ENCODE data around the gene TANC2.

TANC2 gene

GRCh38 chr17:62950067-62950466 lies 16.0 kb upstream of the TANC2 start (continued):
- TF ChIP-seq ZNF239 (tag by site-specific recombination; IDR thresholded peaks at IDR 0.05) (no peak), ZNF398 (tag by site-specific recombination; IDR thresholded peaks at IDR 0.05) (no peak), ZNF140 (tag by site-specific recombination; IDR thresholded peaks at IDR 0.05) (no peak), ZSCAN4 (tag by site-specific recombination; IDR thresholded peaks at IDR 0.05) (no peak), ZSCAN30 (tag by site-specific recombination; IDR thresholded peaks at IDR 0.05) (0 out of 2 replicates have a peak, but pooled peaks have one; percentile 18), KLF9 (tag by site-specific recombination; IDR thresholded peaks at IDR 0.05; ENCODE audit: low read depth) (no peak), ZNF707 (tag by site-specific recombination; IDR thresholded peaks at IDR 0.05) (no peak), ZNF449 (tag by site-specific recombination; IDR thresholded peaks at IDR 0.05) (no peak), ZNF626 (tag by site-specific recombination; IDR thresholded peaks at IDR 0.05) (no peak), ZNF274 (IDR thresholded peaks at IDR 0.05; ENCODE audit: low read length) (no peak), ZNF274 (tag by site-specific recombination; IDR thresholded peaks at IDR 0.05; ENCODE audit: borderline replicate concordance) (no peak), OSR2 (tag by site-specific recombination; IDR thresholded peaks at IDR 0.05) (peak; percentile 81), ZNF112 (tag by site-specific recombination; IDR thresholded peaks at IDR 0.05) (no peak), ZNF155 (tag by site-specific recombination; IDR thresholded peaks at IDR 0.05) (no peak), ZNF585B (tag by site-specific recombination; IDR thresholded peaks at IDR 0.05) (no peak), GLI2 (tag by site-specific recombination; IDR thresholded peaks at IDR 0.05; ENCODE audit: borderline replicate concordance, low read depth) (no peak), ZNF621 (tag by site-specific recombination; IDR thresholded peaks at IDR 0.05) (no peak), KLF17 (tag by site-specific recombination; IDR thresholded peaks at IDR 0.05) (no peak), PRDM2 (tag by site-specific recombination; IDR thresholded peaks at IDR 0.05; ENCODE audit: borderline replicate concordance) (no peak), BCL6B (tag by site-specific recombination; IDR thresholded peaks at IDR 0.05) (no peak), ZNF514 (tag by site-specific recombination; IDR thresholded peaks at IDR 0.05) (no peak), ZBTB48 (tag by site-specific recombination; IDR thresholded peaks at IDR 0.05) (peak; percentile 40; the same call in 1 of the 2 replicates), ZNF639 (tag by site-specific recombination; IDR thresholded peaks at IDR 0.05) (no peak), ZNF660 (tag by site-specific recombination; IDR thresholded peaks at IDR 0.05) (no peak), ZNF350 (tag by site-specific recombination; IDR thresholded peaks at IDR 0.05) (no peak), YY2 (tag by site-specific recombination; IDR thresholded peaks at IDR 0.05) (no peak), ZNF248 (tag by site-specific recombination; IDR thresholded peaks at IDR 0.05) (no peak), EGR2 (tag by site-specific recombination; IDR thresholded peaks at IDR 0.05; ENCODE audit: low read depth) (no peak)
